ENCODE results near the gene CD3D. TPM values are rescaled to one million over a fixed set of nuclear protein-coding genes. Genes with fewer than 3 reads are reported as not detected.

The CD3D gene
- total RNA-seq, 1 experiment from 2014 or later, result 0.33 TPM

GRCh38 chr11:118359295-118359958, 16.9 kb upstream of the CD3D start, which contains the start of gene UBE4A (continued):
- no peak for TF ChIP-seq GTF2I (CRISPR knock-in tag; conservative IDR thresholded peaks at IDR 0.05)
- TF ChIP-seq SMAD4 (CRISPR knock-in tag; IDR thresholded peaks at IDR 0.05), result no peak
- no peak for TF ChIP-seq CDX4 (CRISPR knock-in tag; IDR thresholded peaks at IDR 0.05; ENCODE audit: borderline replicate concordance)
- TF ChIP-seq KAT7 (CRISPR knock-in tag; IDR thresholded peaks at IDR 0.05; ENCODE audit: borderline replicate concordance), result no peak
- no peak for TF ChIP-seq OVOL2 (CRISPR knock-in tag; IDR thresholded peaks at IDR 0.05; ENCODE audit: borderline replicate concordance)
- no peak for TF ChIP-seq ZNF121 (CRISPR knock-in tag; IDR thresholded peaks at IDR 0.05)
- TF ChIP-seq HMGA2 (CRISPR knock-in tag; IDR thresholded peaks at IDR 0.05), result no peak
- TF ChIP-seq ATF2 (CRISPR knock-in tag; IDR thresholded peaks at IDR 0.05; ENCODE audit: borderline replicate concordance, low read depth), result no peak
- TF ChIP-seq TP53 (CRISPR knock-in tag; IDR thresholded peaks at IDR 0.05), result no peak
- no peak for TF ChIP-seq ZNF425 (CRISPR knock-in tag; conservative IDR thresholded peaks at IDR 0.05)
- no peak for TF ChIP-seq RORB (CRISPR knock-in tag; IDR thresholded peaks at IDR 0.05)
- TF ChIP-seq ZNF232 (CRISPR knock-in tag; IDR thresholded peaks at IDR 0.05), result peak; percentile 50; the same call in 1 of the 2 replicates
- TF ChIP-seq NR3C1 (CRISPR knock-in tag; conservative IDR thresholded peaks at IDR 0.05; ENCODE audit: low read depth), result no peak
- TF ChIP-seq SP1 (CRISPR knock-in tag; conservative IDR thresholded peaks at IDR 0.05), result peak; percentile 59
- no peak for TF ChIP-seq ZNF671 (CRISPR knock-in tag; IDR thresholded peaks at IDR 0.05)
- TF ChIP-seq NFATC4 (CRISPR knock-in tag; IDR thresholded peaks at IDR 0.05), result no peak
- no peak for TF ChIP-seq ZNF317 (CRISPR knock-in tag; IDR thresholded peaks at IDR 0.05; ENCODE audit: borderline replicate concordance, low read depth)
- no peak for TF ChIP-seq E2F4 (CRISPR knock-in tag; IDR thresholded peaks at IDR 0.05; ENCODE audit: borderline replicate concordance, low read depth)
- TF ChIP-seq AFF4 (CRISPR knock-in tag; IDR thresholded peaks at IDR 0.05; ENCODE audit: borderline replicate concordance), result no peak
- peak; percentile 91 for TF ChIP-seq CREB1 (CRISPR knock-in tag; IDR thresholded peaks at IDR 0.05)
- TF ChIP-seq ATF1 (CRISPR knock-in tag; IDR thresholded peaks at IDR 0.05), result peak; percentile 86; the same call in 1 of the 2 replicates
- no peak for TF ChIP-seq GRHL2 (CRISPR knock-in tag; IDR thresholded peaks at IDR 0.05; ENCODE audit: insufficient replicate concordance, severe bottlenecking)
- TF ChIP-seq CREM (CRISPR knock-in tag; IDR thresholded peaks at IDR 0.05), result peak; percentile 99
- no peak for TF ChIP-seq ATF6 (CRISPR knock-in tag; IDR thresholded peaks at IDR 0.05)
